ENCODE measurements around the gene CALM1. TPM values are rescaled to one million over a fixed set of nuclear protein-coding genes. Genes with fewer than 3 reads are reported as not detected.

Gene CALM1
- total and polyA plus RNA-seq, 10 of the 15 experiments (the other 5 are each of a cell fraction or from before 2014, with no cell fraction given), result 110 to 729 (median 261) TPM

GRCh38 chr14:90386321-90386720 is 10.5 kb upstream of the CALM1 start:
- ChIA-PET RAD21 (ENCODE audit: unreplicated experiment) (no interaction called here), POLR2A (interaction anchor here (5.8 kb wide), 1 partner anchor 10 kb away, joined by 43 read pairs; the partner anchor contains the start of gene CALM1), CTCF (no interaction called here), SMC1A (ENCODE audit: uncharacterized antibody, unreplicated experiment) (no interaction called here)
- no peaks in the 10 kb centered on the region for H3K36me3 ChIP-seq (ENCODE audit: control insufficient read depth in 2 of 2, insufficient read depth in 2 of 2, low read length in 1 of 2)
- in situ Hi-C loops (cut with MboI) (loop anchor here (25.0 kb wide), 1 partner anchor 1126 kb away; the partner anchor contains the start of gene PPP4R3A), intact Hi-C loops (cut with micrococcal nuclease; ENCODE audit: unreplicated experiment) (no loop called here)
- ATAC-seq (no peak), FAIRE-seq (no peak), DNase-seq (ENCODE audit: low read depth, low spot score) (no peak)
- peaks cover 7% of the 10 kb centered on the region for H3K4me1 ChIP-seq (ENCODE audit: control insufficient read depth, insufficient read depth, low read length)
- TF ChIP-seq ZBTB40 (IDR thresholded peaks at IDR 0.05; ENCODE audit: borderline replicate concordance), result no peak
- TF ChIP-seq YBX1 (IDR thresholded peaks at IDR 0.05), result no peak
- no peak for TF ChIP-seq RFX5 (IDR thresholded peaks at IDR 0.05; ENCODE audit: low read depth, low read length)
- TF ChIP-seq RAD51 (IDR thresholded peaks at IDR 0.05), result no peak
- no peak for TF ChIP-seq SUZ12 (IDR thresholded peaks at IDR 0.05; ENCODE audit: unreplicated experiment)
- TF ChIP-seq ZNF217 (IDR thresholded peaks at IDR 0.05), result no peak
- H3K79me2 ChIP-seq (ENCODE audit: control insufficient read depth, insufficient read depth, low read length), result no peaks in the 10 kb centered on the region; the same call in none of the 2 replicates
- WGBS (ENCODE audit: insufficient coverage, insufficient replicate concordance, low lambda C conversion rate, missing lambda C conversion rate), result 91% methylated on average over 2 of the region's 2 CpGs
- H3K27me3 ChIP-seq (replicated peaks in 1 of 2; ENCODE audit: control insufficient read depth in 2 of 2, insufficient read depth in 2 of 2, low read length in 1 of 2), result no peaks in the 10 kb centered on the region
- H3K27ac ChIP-seq (ENCODE audit: control insufficient read depth, insufficient read depth), result no peak overlapping the region
- no peaks in the 10 kb centered on the region for H4K20me1 ChIP-seq (ENCODE audit: control insufficient read depth, insufficient read depth)
- no peak overlapping the region for H3K9ac ChIP-seq (ENCODE audit: control insufficient read depth, insufficient read depth, low read length)
- no peak overlapping the region for H3K4me2 ChIP-seq (ENCODE audit: control insufficient read depth, insufficient read depth)
- H3K9me3 ChIP-seq (replicated peaks; ENCODE audit: control insufficient read depth, insufficient read depth, low read length), result no peaks in the 10 kb centered on the region
- no peak overlapping the region for H3K4me3 ChIP-seq
- no TSS peak for BruUV-seq (replicated peaks)
- H2AFZ ChIP-seq (ENCODE audit: control insufficient read depth, low read depth, low read length), result no peak overlapping the region

Data from GM12878 (cell line).